PC-3 (cell line): ENCODE data around the gene P2RY14. TPM values are rescaled to one million over a fixed set of nuclear protein-coding genes. Genes with fewer than 3 reads are reported as not detected.

Source experiments
- ATAC-seq: fragments of 200-7000 bp; cut with Tn5 transposase; 2 replicates; pipeline ENCODE4 v1.9.1; 2020; ENCODE audit warnings: mild to moderate bottlenecking, moderate library complexity
- BruUV-seq: library from RNA; stranded (reverse); fragments of 400-500 nt; replicated peaks from 2 replicates; lab custom pipeline; 2021; lab: Mats Ljungman, UMichigan
- CTCF ChIA-PET: fragments of 300-600 bp; sonication (Branson Sonifier 250); formaldehyde crosslinking; loops from one replicate; lab custom pipeline; 2022; ENCODE audit warnings: antibody characterized with exemption; lab: Charles Lee
- POLR2A ChIA-PET: fragments of 300-600 bp; sonication (Branson Sonifier 250); formaldehyde crosslinking; loops from one replicate; lab custom pipeline; 2022; ENCODE audit warnings: antibody characterized with exemption; ENCODE audit not compliant: unreplicated experiment; lab: Charles Lee
- DNase-seq: peaks from one replicate; pipeline ENCODE4 v3.0.0-alpha.2; 2015
- H2AFZ ChIP-seq: fragments of 300-600 bp; sonication (generic); 2 replicates; pipeline ENCODE4 v1.6.0; 2016; ENCODE audit warnings: antibody characterized with exemption, low read length
- H3F3A ChIP-seq: fragments of 300-600 bp; sonication (generic); one replicate; pipeline ENCODE4 v1.6.0; 2017; ENCODE audit warnings: antibody characterized with exemption, low read length, control low read depth, mild to moderate bottlenecking; ENCODE audit not compliant: unreplicated experiment
- H3K27ac ChIP-seq: fragments of 300-600 bp; sonication (generic); 2 replicates; pipeline ENCODE4 v1.5.1; 2016; ENCODE audit warnings: mild to moderate bottlenecking, low read length
- H3K27me3 ChIP-seq: fragments of 300-600 bp; sonication (generic); 2 replicates; pipeline ENCODE4 v1.6.1; 2016; ENCODE audit warnings: low read length, mixed read lengths
- H3K36me3 ChIP-seq: fragments of 300-600 bp; sonication (generic); 2 replicates; pipeline ENCODE4 v1.6.1; 2016; ENCODE audit warnings: low read depth, mixed run types, low read length, mixed read lengths
- H3K4me1 ChIP-seq: fragments of 300-600 bp; sonication (generic); 2 replicates; pipeline ENCODE4 v1.5.1; 2016; ENCODE audit warnings: low read length; ENCODE audit not compliant: insufficient read depth
- H3K4me2 ChIP-seq: fragments of 300-600 bp; sonication (generic); 2 replicates; pipeline ENCODE4 v1.6.0; 2016; ENCODE audit warnings: low read length
- H3K4me3 ChIP-seq: fragments of 300-600 bp; sonication (generic); 2 replicates; pipeline ENCODE4 v1.5.1; 2016; ENCODE audit warnings: mild to moderate bottlenecking, low read length, mixed read lengths
- H3K79me2 ChIP-seq: fragments of 300-600 bp; sonication (generic); 2 replicates; pipeline ENCODE4 v1.6.1; 2017; ENCODE audit warnings: low read length, mixed read lengths
- H3K9ac ChIP-seq: fragments of 300-600 bp; sonication (generic); 2 replicates; pipeline ENCODE4 v1.6.0; 2016; ENCODE audit warnings: mild to moderate bottlenecking, low read length
- H3K9me2 ChIP-seq: fragments of 300-600 bp; sonication (generic); replicated peaks from 2 replicates; pipeline ENCODE4 v1.6.1; 2016; ENCODE audit warnings: mixed run types, low read length, mixed read lengths
- H3K9me3 ChIP-seq: fragments of 300-600 bp; sonication (generic); 2 replicates; pipeline ENCODE4 v1.6.1; 2016; ENCODE audit warnings: low read length, mixed read lengths
- H4K20me1 ChIP-seq: fragments of 300-600 bp; sonication (generic); 2 replicates; pipeline ENCODE4 v1.6.1; 2016; ENCODE audit warnings: low read length, mixed read lengths
- EZH2 ChIP-seq: fragments of 300-600 bp; sonication (generic); IDR thresholded peaks from one replicate; pipeline ENCODE4 v1.6.1; 2017; ENCODE audit warnings: antibody characterized with exemption, mild to moderate bottlenecking, low read length; ENCODE audit not compliant: unreplicated experiment
- EZH2phosphoT487 ChIP-seq: fragments of 300-600 bp; sonication (generic); IDR thresholded peaks from 2 replicates; pipeline ENCODE4 v1.6.1; 2018; ENCODE audit warnings: mild to moderate bottlenecking, antibody characterized with exemption, low read length, borderline replicate concordance
- intact Hi-C: fragments of 100-400 bp; cut with micrococcal nuclease; formaldehyde crosslinking; loops from 2 replicates; pipeline ENCODE4 v1.9.0; 2023
- total RNA-seq: library from RNA; depleted of rRNA; stranded (reverse); fragments of >200 nt; gene quantifications from 2 replicates; pipeline ENCODE4 v1.2.3, GENCODE V29; 2014
- TF ChIP-seq, protein P1 (sequence below): fragments of 300-600 bp; sonication (generic); conservative IDR thresholded peaks from 2 replicates; pipeline ENCODE4 v1.5.1; 2017; ENCODE audit warnings: antibody characterized with exemption, low read depth, mild to moderate bottlenecking, low read length

Gene P2RY14
- total RNA-seq, 1 experiment from 2014 or later: not detected

GRCh38 chr3:151321526-151321925 is 43.2 kb upstream of the P2RY14 start:
- Histone ChIP-seq H3K36me3 (no peaks in the 10 kb centered on the region), H4K20me1 (no peaks in the 10 kb centered on the region), H2AFZ (no peak overlapping the region), H3K27ac (no peak overlapping the region), H3K9ac (no peak overlapping the region), H3K27me3 (no peaks in the 10 kb centered on the region), H3K9me3 (no peaks in the 10 kb centered on the region), H3K4me3 (no peak overlapping the region), H3K4me2 (no peak overlapping the region), H3K9me2 (no peaks in the 10 kb centered on the region), H3F3A (peaks cover 6% of the 10 kb centered on the region), H3K79me2 (peaks cover 1% of the 10 kb centered on the region), H3K4me1 (peaks cover 51% of the 10 kb centered on the region)
- ATAC-seq: no peak
- BruUV-seq: no TSS peak
- TF ChIP-seq EZH2phosphoT487 (no peak), EZH2 (no peak)
- TF ChIP-seq, protein P1, sequence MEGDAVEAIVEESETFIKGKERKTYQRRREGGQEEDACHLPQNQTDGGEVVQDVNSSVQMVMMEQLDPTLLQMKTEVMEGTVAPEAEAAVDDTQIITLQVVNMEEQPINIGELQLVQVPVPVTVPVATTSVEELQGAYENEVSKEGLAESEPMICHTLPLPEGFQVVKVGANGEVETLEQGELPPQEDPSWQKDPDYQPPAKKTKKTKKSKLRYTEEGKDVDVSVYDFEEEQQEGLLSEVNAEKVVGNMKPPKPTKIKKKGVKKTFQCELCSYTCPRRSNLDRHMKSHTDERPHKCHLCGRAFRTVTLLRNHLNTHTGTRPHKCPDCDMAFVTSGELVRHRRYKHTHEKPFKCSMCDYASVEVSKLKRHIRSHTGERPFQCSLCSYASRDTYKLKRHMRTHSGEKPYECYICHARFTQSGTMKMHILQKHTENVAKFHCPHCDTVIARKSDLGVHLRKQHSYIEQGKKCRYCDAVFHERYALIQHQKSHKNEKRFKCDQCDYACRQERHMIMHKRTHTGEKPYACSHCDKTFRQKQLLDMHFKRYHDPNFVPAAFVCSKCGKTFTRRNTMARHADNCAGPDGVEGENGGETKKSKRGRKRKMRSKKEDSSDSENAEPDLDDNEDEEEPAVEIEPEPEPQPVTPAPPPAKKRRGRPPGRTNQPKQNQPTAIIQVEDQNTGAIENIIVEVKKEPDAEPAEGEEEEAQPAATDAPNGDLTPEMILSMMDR: no peak
- CTCF ChIA-PET: no interaction called here
- no peak for DNase-seq
- intact Hi-C loops: no loop called here
- POLR2A ChIA-PET: no interaction called here

DNA sequence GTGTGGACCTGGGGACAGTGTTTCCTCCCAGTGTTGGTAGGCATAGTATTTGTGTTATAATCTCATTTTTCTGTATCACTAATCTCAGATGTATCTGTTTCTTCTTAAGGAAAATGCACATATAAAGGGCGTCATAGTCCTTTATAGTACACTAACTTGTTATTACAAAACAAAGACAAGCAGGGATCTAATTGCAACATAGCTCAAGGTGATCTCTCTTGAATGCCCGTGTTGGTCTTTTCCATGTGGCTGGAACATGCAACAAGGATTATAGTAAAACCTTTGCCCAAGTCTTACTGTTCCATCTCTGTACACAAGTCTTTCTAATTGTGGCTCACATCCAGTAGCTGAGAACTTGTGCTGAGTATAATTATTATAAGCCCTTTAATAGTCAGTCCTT is 41.8 kb upstream of the P2RY14 start:
- Histone ChIP-seq H3F3A (peaks cover 6% of the 10 kb centered on the region), H3K27ac (peak overlapping the region; percentile 70), H3K9me2 (no peaks in the 10 kb centered on the region), H3K4me2 (peak overlapping the region; percentile 71), H2AFZ (peak overlapping the region; percentile 9), H3K27me3 (no peaks in the 10 kb centered on the region), H3K4me3 (peak overlapping the region; percentile 15), H4K20me1 (no peaks in the 10 kb centered on the region), H3K79me2 (peaks cover 15% of the 10 kb centered on the region), H3K4me1 (peaks cover 65% of the 10 kb centered on the region), H3K9ac (0 out of 2 replicates have a peak overlapping the region, but pooled peaks have one; percentile 6), H3K36me3 (no peaks in the 10 kb centered on the region), H3K9me3 (no peaks in the 10 kb centered on the region)
- ATAC-seq: no peak
- no peak for DNase-seq
- TF ChIP-seq EZH2: no peak
- TF ChIP-seq EZH2phosphoT487: no peak
- TF ChIP-seq, protein P1: no peak
- CTCF ChIA-PET: interaction anchor here (0.6 kb wide), 1 partner anchor 27 kb away, joined by 19 read pairs; no protein-coding TSS in a partner anchor
- POLR2A ChIA-PET: no interaction called here
- intact Hi-C loops: no loop called here
- no TSS peak for BruUV-seq

- Histone ChIP-seq H3F3A (peaks cover 6% of the 10 kb centered on the region), H3K27me3 (no peaks in the 10 kb centered on the region), H3K79me2 (peaks cover 20% of the 10 kb centered on the region), H3K4me1 (peaks cover 69% of the 10 kb centered on the region), H3K9me2 (no peaks in the 10 kb centered on the region), H3K9me3 (no peaks in the 10 kb centered on the region), H4K20me1 (no peaks in the 10 kb centered on the region), H3K27ac (peak overlapping the region; percentile 70), H2AFZ (peak overlapping the region; percentile 9), H3K4me3 (peak overlapping the region; percentile 15), H3K4me2 (peak overlapping the region; percentile 71), H3K36me3 (no peaks in the 10 kb centered on the region), H3K9ac (peak overlapping the region; percentile 53)
- peak; percentile 49 for ATAC-seq
- TF ChIP-seq, protein P1: no peak
- TF ChIP-seq EZH2phosphoT487: no peak
- TF ChIP-seq EZH2: no peak
- DNase-seq: peak; percentile 58
- ChIA-PET CTCF (interaction anchor here (0.6 kb wide), 1 partner anchor 26 kb away, joined by 19 read pairs; no protein-coding TSS in a partner anchor), POLR2A (no interaction called here)
- intact Hi-C loops: loop anchor here (2.0 to 5.0 kb wide), 2 partner anchors 29 to 588 kb away; no protein-coding TSS in a partner anchor
- no TSS peak for BruUV-seq
Measured at GRCh38 chr3:151319628-151320027, 41.3 kb upstream of the P2RY14 start.
